Ectodermal cell (in vitro differentiated cells): ENCODE measurements around the gene ENPP3.
"Not testable (repeated sequence)": the region's sequence is repeated elsewhere in the genome, so short reads cannot be mapped to it uniquely, and the experiment has no call there.

Source experiments
- H3K27ac ChIP-seq: 2 replicates; pipeline ENCODE4 v1.7.0; 2013; ENCODE audit warnings: mild to moderate bottlenecking, low read depth, low read length; ENCODE audit not compliant: insufficient read depth, poor library complexity, severe bottlenecking
- H3K27me3 ChIP-seq: 2 replicates; pipeline ENCODE4 v1.7.0; 2013; ENCODE audit warnings: mild to moderate bottlenecking, low read length; ENCODE audit not compliant: insufficient read depth, control insufficient read depth, poor library complexity, severe bottlenecking
- H3K36me3 ChIP-seq: one replicate; pipeline ENCODE4 v1.7.0; 2013; ENCODE audit warnings: low read length; ENCODE audit not compliant: control insufficient read depth, insufficient read depth
- H3K4me1 ChIP-seq: one replicate; pipeline ENCODE4 v1.7.0; 2013; ENCODE audit warnings: low read length; ENCODE audit not compliant: control insufficient read depth, insufficient read depth
- H3K4me3 ChIP-seq: 2 replicates; pipeline ENCODE4 v1.7.0; 2013; ENCODE audit warnings: low read depth, low read length, control low read depth; ENCODE audit not compliant: insufficient read depth
- H3K9me3 ChIP-seq: 2 replicates; pipeline ENCODE4 v1.7.0; 2013; ENCODE audit warnings: mild to moderate bottlenecking, low read length, moderate library complexity; ENCODE audit not compliant: control insufficient read depth
- WGBS, 2 experiments: methylation state at CpG; one replicate each; pipeline ENCODE4 v1.1.7; 2013; ENCODE audit warnings: missing lambda C conversion rate in 2 of 2; 5-methylcytosine and 5-hydroxymethylcytosine counted together

ENPP3 gene

DNA sequence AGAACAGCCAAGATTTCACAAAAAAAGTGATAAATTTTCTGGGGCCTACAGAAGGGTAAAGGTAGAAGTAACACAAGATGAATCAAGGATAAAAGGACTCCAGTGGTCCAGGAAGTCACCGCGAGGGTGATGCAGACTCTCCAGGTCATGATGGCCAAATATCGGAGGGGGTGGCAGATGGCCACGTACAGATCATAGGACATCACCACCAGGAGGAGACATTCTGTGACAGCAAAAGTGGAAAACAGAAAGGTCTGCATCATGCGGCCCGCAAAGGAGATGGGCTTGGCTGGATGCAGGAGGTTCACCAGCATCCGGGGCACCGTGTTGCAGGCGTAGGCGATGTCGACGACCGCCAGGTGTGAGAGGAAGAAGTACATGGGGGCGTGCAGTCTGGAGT, 63.7 kb downstream of the ENPP3 start:
- not testable (repeated sequence) for H3K4me1 ChIP-seq, H3K4me3 ChIP-seq, H3K27ac ChIP-seq, H3K27me3 ChIP-seq, H3K9me3 ChIP-seq, H3K36me3 ChIP-seq
- no CpG with 5 or more reads among the region's 14 CpGs for WGBS, 2 experiments

DNA sequence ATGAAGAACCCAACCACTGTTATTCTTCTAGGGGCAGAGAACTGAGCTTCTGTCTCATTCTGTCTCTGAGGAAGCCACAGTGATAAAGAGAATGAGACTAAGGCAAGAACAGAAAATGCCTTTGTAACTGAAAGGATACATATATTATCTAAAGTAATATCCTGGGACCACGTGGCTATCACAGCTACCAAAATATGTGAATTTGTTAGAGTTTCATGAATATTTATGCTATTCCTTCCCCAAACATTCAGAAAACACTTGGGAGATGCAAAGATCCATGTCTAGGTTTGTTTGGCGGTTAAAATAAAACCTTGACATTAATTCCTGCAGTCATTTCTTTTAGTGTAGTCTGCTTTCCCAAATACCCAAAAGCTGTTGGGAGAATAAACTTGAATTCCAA, 66.8 kb downstream of the ENPP3 start:
- H3K9me3 ChIP-seq, H3K27ac ChIP-seq, H3K36me3 ChIP-seq, H3K4me1 ChIP-seq, H3K27me3 ChIP-seq, H3K4me3 ChIP-seq: not testable (repeated sequence)
- no CpG with 5 or more reads among the region's 2 CpGs for WGBS, 2 experiments

DNA sequence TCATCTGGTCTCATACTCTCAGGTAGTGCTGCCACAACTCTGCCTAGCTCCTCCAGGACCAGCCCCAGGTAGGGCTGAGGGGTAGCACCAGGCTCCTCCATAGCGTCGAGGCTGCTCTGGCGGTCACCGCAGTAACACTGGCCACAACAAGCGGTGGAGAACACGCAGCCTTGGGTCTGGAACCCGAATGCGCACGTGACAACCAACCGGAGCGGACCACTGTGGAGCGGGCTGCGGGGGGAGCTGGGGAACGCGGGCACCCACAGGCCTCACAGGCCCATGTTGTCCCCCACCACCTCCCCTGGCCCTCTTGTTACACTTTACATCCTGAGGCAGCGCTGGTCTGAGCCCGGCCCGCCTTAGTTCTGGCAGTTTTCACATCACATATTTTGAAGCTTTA, 73.8 kb downstream of the ENPP3 start, which contains the start of gene CTAGE9:
Gene CTAGE9, minus strand, starts transcription at position 101 of the 400 bp plus-strand sequence. Its CDS starts 0 bp downstream, at position 101.
- not testable (repeated sequence) for H3K27ac ChIP-seq, H3K27me3 ChIP-seq, H3K4me1 ChIP-seq, H3K36me3 ChIP-seq, H3K4me3 ChIP-seq, H3K9me3 ChIP-seq
- WGBS, 2 experiments, result 84 to 85% methylated on average over 4 to 5 of the region's 18 CpGs

DNA sequence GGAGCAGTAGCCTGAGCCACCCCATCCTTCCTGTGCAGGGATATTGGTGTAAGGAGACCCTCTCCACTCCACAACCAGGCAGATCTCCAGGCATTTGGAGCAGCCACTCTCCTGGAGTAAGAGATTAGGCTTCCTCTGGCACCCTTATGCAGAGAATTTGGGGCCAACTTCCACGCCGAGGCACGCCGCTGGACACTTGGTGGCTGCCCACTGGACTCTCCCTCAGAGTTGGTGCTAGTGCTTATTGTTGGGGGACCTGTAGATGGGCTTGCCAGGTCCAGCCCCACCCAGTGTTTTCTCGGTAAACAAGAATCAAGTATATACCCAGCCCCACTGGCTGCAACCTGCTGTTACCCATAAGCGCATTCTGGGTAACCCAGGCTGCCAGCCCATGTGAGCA, 78.5 kb downstream of the ENPP3 start:
- H3K4me1 ChIP-seq, H3K36me3 ChIP-seq, H3K4me3 ChIP-seq, H3K27ac ChIP-seq, H3K9me3 ChIP-seq, H3K27me3 ChIP-seq: not testable (repeated sequence)
- WGBS, 2 experiments, result 95 to 96% methylated on average over 5 to 6 of the region's 6 CpGs

DNA sequence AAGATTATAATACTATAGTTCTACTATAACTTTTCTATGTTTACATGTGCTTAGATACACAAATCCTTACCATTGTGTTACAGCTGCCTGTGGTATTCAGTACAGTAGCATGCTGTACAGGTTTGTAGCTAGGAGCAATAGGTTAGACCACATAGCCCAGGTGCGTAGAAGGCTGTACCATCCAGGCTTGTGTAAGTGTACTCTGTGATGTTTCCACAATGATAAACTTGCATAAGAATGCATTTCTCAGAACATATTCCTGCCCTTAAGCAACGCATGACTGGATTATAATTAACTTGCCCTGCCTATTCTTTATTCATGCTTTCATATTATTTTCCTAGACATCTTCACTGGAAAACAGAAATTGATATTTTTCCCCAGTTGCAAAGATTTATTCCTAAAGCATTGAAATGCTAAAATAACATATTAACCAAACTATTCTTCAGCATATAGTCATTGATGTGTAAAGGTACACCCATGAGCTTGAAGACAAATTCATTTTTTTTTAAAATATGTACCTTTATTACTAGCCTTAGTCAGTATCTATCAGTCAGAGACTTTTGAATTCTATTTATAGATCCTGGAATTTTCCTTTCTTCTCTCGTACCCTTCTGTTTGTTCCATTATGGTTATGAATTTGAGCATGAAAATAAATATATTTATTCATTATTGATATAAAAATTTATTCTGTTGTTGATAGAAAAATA, 80.9 kb downstream of the ENPP3 start:
- Histone ChIP-seq H3K9me3 (no peaks in the 10 kb centered on the region), H3K4me1 (no peaks in the 10 kb centered on the region), H3K27me3 (no peaks in the 10 kb centered on the region), H3K4me3 (no peak overlapping the region), H3K27ac (no peak overlapping the region), H3K36me3 (no peaks in the 10 kb centered on the region)
- 87 to 93% methylated on average over 2 of the region's 3 CpGs for WGBS, 2 experiments

DNA sequence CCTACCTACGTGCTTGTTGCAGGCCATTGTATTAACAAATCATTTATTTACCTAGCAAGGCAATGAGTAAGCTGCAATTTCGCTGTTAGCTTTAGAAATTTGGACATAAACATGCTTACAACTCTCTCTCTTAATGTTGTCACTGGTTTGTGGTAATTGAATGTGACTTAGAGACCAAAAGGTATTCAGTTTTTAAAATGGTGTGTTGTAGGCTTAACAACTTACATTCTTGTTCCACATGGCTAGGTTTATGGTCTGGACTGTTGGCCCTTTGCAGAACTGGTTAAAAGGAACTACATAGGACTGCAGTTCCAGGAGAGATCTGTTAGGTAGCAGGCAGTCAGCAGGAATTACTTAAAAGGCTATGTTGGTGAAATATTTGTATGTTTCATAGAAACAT, 84.1 kb downstream of the ENPP3 start:
- Histone ChIP-seq H3K4me3 (no peak overlapping the region), H3K9me3 (no peaks in the 10 kb centered on the region), H3K36me3 (no peaks in the 10 kb centered on the region), H3K27me3 (no peaks in the 10 kb centered on the region), H3K4me1 (no peaks in the 10 kb centered on the region), H3K27ac (no peak overlapping the region)
- WGBS, 2 experiments, result 84 to 93% methylated on average over 2 of the region's 2 CpGs

DNA sequence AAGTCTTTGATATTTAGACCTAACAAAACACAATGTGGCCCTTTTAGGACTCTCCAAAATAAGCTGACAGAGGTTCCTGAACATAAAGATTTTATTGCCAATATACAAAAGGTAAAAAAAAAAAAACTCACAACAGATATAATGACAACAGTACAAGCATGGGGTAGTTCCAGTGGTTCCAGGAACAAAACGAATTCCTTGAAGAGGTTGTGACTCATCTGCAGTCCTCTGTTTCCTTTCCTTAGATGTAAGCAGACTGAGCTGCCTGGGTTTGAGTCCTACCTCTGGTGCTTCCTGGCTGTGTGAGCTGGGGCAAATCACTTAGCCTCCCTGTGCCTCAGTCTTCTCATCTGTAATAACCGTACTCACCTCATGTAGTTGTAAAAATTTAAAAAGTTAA, 87.0 kb downstream of the ENPP3 start:
- WGBS, 2 experiments, result 63 to 72% methylated on average over 1 to 2 of the region's 2 CpGs
- H3K9me3 ChIP-seq, result no peaks in the 10 kb centered on the region
- H3K4me1 ChIP-seq, result no peaks in the 10 kb centered on the region
- no peak overlapping the region for H3K4me3 ChIP-seq
- H3K36me3 ChIP-seq, result no peaks in the 10 kb centered on the region
- H3K27me3 ChIP-seq, result no peaks in the 10 kb centered on the region
- no peak overlapping the region for H3K27ac ChIP-seq

DNA sequence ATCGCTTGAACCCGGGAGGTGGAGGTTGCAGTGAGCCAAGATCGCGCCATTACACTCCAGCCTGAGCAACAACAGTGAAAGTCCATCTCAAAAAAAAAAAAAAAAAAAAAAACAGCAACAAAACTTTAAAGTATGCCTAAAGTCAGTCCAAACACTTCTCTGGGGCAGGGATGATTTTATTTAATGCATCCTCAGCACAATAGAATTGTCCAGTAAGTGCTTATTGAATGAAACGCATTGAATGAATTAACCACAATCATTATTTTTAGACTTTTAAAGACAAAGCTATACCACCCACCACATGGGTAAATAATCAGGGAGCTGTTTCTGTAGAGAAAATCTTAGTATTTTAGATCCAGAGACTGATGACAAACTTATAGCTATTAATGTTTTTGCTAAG, 90.4 kb downstream of the ENPP3 start:
- Histone ChIP-seq H3K27me3 (no peaks in the 10 kb centered on the region), H3K36me3 (no peaks in the 10 kb centered on the region), H3K27ac (no peak overlapping the region), H3K9me3 (no peaks in the 10 kb centered on the region), H3K4me3 (no peak overlapping the region), H3K4me1 (no peaks in the 10 kb centered on the region)
- 96 to 98% methylated on average over 4 to 5 of the region's 5 CpGs for WGBS, 2 experiments

DNA sequence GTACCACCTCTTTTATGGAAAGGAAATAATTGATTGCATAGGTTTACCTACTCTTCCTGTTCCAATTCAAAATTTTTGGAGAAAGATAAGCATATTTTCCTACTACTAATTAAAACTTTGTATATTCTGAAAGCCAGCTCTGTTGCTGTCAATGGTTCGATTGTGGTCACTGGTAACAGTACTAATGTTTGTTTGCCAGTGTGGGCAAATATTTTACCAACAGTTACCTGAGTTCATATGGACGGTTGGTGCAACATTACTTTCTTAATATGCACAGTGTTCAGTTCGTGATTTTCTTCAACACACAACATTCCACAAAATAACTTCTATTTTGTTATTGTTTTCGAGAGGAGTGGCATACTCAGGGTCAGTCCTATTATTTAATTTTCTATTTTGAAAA, 90.8 kb downstream of the ENPP3 start:
- no peaks in the 10 kb centered on the region for H3K36me3 ChIP-seq
- H3K4me1 ChIP-seq, result no peaks in the 10 kb centered on the region
- H3K4me3 ChIP-seq, result no peak overlapping the region
- H3K27ac ChIP-seq, result no peak overlapping the region
- no peaks in the 10 kb centered on the region for H3K27me3 ChIP-seq
- WGBS, 2 experiments, result 98 to 100% methylated on average over 2 to 3 of the region's 4 CpGs
- H3K9me3 ChIP-seq, result no peaks in the 10 kb centered on the region

DNA sequence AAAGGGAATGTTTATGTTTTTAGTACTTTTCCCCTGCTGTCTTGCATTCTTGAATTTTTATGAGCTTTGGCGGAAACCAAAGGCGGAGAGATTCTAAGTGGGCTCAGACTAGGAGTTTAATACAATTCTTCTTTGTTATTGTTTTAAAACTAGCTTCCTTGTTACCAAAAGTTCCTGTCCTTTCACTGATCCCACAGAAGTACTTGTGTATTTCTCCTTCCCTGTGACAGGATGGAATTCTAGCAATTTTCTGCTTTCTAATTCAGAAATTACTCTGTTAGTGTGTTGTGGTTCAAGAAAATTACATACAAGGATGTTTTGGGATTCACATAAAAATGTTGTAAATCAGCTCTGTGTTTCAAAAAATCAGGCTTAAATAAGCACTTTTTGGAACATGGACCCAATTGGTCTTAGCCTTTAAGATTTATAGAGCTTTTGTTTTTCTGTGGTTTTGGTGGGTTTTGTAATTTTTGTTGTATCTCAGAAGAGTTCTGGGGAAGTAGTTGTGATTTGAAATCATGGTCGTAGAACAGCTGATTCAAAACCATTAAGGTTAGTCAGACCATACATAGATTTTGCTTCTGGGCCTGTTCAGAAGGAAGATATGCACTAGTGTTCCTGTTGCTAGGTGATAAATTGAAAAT, 91.3 kb downstream of the ENPP3 start:
- Histone ChIP-seq H3K27ac (no peak overlapping the region), H3K4me1 (no peaks in the 10 kb centered on the region), H3K36me3 (no peaks in the 10 kb centered on the region), H3K27me3 (no peaks in the 10 kb centered on the region), H3K9me3 (no peaks in the 10 kb centered on the region), H3K4me3 (no peak overlapping the region)
- 94 to 97% methylated on average over 3 of the region's 3 CpGs for WGBS, 2 experiments
